HepG2 (cell line): ENCODE measurements around the gene CUEDC2. TPM values are rescaled to one million over a fixed set of nuclear protein-coding genes. Genes with fewer than 3 reads are reported as not detected.
A peak's percentile ranks its signal among the peaks of the same experiment; 100 is the strongest.

Source experiments
- ASH2L ChIP-seq: fragments of 300-600, 200-600 bp; sonication (generic); IDR thresholded peaks from 2 replicates; pipeline ENCODE4 v1.7.0; 2017; ENCODE audit warnings: low read depth, mild to moderate bottlenecking, moderate library complexity, mixed read lengths, low read length; ENCODE audit not compliant: insufficient read length
- CBX2 ChIP-seq, 2 experiments: fragments of 200-600 bp in 1 of 2; sonication (generic); formaldehyde crosslinking in 1 of 2; IDR thresholded peaks; 2 replicates each; pipeline versions ENCODE4 v1.7.0 to v1.8.1; 2018 to 2022; ENCODE audit warnings: low read depth in 2 of 2, low read length in 1 of 2, mild to moderate bottlenecking in 1 of 2, missing genetic modification reagents in 1 of 2
- CCDC6 ChIP-seq: sonication (generic); formaldehyde crosslinking; IDR thresholded peaks from 2 replicates; pipeline ENCODE4 v1.8.1; 2022; ENCODE audit warnings: mild to moderate bottlenecking, missing genetic modification reagents, moderate library complexity
- LCORL ChIP-seq, 2 experiments: fragments of 450-650 bp in 1 of 2; sonication (generic) in 1 of 2; formaldehyde crosslinking in 1 of 2; IDR thresholded peaks; 2 replicates each; pipeline versions ENCODE4 v1.5.0 to v1.6.1; 2017 to 2020; ENCODE audit warnings: antibody characterized with exemption in 1 of 2, missing genetic modification reagents in 1 of 2
- PTBP1 ChIP-seq: fragments of 200-400 bp; formaldehyde crosslinking; IDR thresholded peaks from 2 replicates; pipeline ENCODE4 v1.6.1; 2018; ENCODE audit warnings: low read length, low read depth; ENCODE audit not compliant: poor library complexity, severe bottlenecking
- ZBTB44 ChIP-seq: sonication (generic); formaldehyde crosslinking; IDR thresholded peaks from 2 replicates; pipeline ENCODE4 v1.4.0; 2020; ENCODE audit warnings: missing genetic modification reagents
- ZNF3 ChIP-seq: IDR thresholded peaks from 2 replicates; pipeline ENCODE4 v1.7.0; 2017; ENCODE audit warnings: inconsistent platforms
- ZNF343 ChIP-seq: sonication (generic); formaldehyde crosslinking; IDR thresholded peaks from 2 replicates; pipeline ENCODE4 v1.4.0; 2020; ENCODE audit warnings: mild to moderate bottlenecking, missing genetic modification reagents
- ZNF569 ChIP-seq: sonication (generic); formaldehyde crosslinking; IDR thresholded peaks from 2 replicates; pipeline ENCODE4 v1.5.0; 2020; ENCODE audit warnings: mild to moderate bottlenecking, missing genetic modification reagents, moderate library complexity, borderline replicate concordance
- ZNF800 ChIP-seq: sonication (generic); formaldehyde crosslinking; IDR thresholded peaks from 2 replicates; pipeline ENCODE4 v1.4.0; 2020; ENCODE audit warnings: missing genetic modification reagents
- polyA plus RNA-seq, 8 experiments: library from polyadenylated mRNA; depleted of rRNA in 3 of 8; stranded (reverse) in 7 of 8; unstranded in 1 of 8; fragments of >200 nt; fragmentation: Illumina TruSeq in 4 of 8; extraction: Trizol in 4 of 8; gene quantifications; 2 replicates each; pipeline versions ENCODE4 v1.2.1 to v1.2.3, GENCODE V29; 2011 to 2016; ENCODE audit warnings: low read depth in 4 of 8, missing spikeins in 1 of 8, mixed read lengths in 1 of 8; ENCODE audit not compliant: insufficient read depth in 1 of 8
- total RNA-seq, 5 experiments: library from RNA; depleted of rRNA; stranded (reverse); fragments of >200 nt; fragmentation: Illumina TruSeq; extraction: Trizol; gene quantifications; 2 replicates each; pipeline ENCODE4 v1.2.3, GENCODE V29; 2016; ENCODE audit warnings: low read depth in 1 of 5
- TF ChIP-seq, protein P1 (sequence below), 2 experiments: fragments of 450-650 bp in 1 of 2; sonication (generic) in 1 of 2; formaldehyde crosslinking in 1 of 2; IDR thresholded peaks; 2 replicates each; pipeline versions ENCODE4 v1.6.1 to v1.8.0; 2016 to 2022; ENCODE audit warnings: antibody characterized with exemption in 1 of 2, mild to moderate bottlenecking in 1 of 2, missing genetic modification reagents in 1 of 2
- TF ChIP-seq, protein P2 (sequence below), 2 experiments: sonication (generic) in 1 of 2; formaldehyde crosslinking in 1 of 2; IDR thresholded peaks; 2 replicates each; pipeline versions ENCODE4 v1.4.0 to v1.6.1; 2018 to 2020; ENCODE audit warnings: missing genetic modification reagents in 2 of 2, borderline replicate concordance in 1 of 2, low read depth in 1 of 2, mild to moderate bottlenecking in 1 of 2, missing biosample characterization in 1 of 2

CUEDC2 gene
- total and polyA plus RNA-seq, 2 of the 13 experiments (the other 11 are each of a cell fraction or from before 2014, with no cell fraction given), result 13.1 to 18.4 TPM

DNA sequence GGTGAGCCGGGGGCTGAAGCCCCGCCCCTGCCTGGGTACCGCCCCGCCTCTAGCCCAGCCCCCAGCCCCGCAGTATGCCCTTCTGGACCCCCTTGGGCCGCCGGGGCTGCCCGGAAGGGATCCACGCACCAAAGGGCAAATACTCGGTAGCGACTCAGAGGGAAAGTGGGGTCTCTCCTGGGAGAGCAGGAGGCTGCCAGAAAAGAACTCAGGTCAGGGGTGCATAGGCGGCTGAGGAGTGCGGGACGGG is 10.9 kb downstream of the CUEDC2 start (continued):
- TF ChIP-seq, protein P1, sequence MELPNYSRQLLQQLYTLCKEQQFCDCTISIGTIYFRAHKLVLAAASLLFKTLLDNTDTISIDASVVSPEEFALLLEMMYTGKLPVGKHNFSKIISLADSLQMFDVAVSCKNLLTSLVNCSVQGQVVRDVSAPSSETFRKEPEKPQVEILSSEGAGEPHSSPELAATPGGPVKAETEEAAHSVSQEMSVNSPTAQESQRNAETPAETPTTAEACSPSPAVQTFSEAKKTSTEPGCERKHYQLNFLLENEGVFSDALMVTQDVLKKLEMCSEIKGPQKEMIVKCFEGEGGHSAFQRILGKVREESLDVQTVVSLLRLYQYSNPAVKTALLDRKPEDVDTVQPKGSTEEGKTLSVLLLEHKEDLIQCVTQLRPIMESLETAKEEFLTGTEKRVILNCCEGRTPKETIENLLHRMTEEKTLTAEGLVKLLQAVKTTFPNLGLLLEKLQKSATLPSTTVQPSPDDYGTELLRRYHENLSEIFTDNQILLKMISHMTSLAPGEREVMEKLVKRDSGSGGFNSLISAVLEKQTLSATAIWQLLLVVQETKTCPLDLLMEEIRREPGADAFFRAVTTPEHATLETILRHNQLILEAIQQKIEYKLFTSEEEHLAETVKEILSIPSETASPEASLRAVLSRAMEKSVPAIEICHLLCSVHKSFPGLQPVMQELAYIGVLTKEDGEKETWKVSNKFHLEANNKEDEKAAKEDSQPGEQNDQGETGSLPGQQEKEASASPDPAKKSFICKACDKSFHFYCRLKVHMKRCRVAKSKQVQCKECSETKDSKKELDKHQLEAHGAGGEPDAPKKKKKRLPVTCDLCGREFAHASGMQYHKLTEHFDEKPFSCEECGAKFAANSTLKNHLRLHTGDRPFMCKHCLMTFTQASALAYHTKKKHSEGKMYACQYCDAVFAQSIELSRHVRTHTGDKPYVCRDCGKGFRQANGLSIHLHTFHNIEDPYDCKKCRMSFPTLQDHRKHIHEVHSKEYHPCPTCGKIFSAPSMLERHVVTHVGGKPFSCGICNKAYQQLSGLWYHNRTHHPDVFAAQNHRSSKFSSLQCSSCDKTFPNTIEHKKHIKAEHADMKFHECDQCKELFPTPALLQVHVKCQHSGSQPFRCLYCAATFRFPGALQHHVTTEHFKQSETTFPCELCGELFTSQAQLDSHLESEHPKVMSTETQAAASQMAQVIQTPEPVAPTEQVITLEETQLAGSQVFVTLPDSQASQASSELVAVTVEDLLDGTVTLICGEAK (IDR thresholded peaks at IDR 0.05), result no peak
- TF ChIP-seq, protein P1 (CRISPR knock-in tag; IDR thresholded peaks at IDR 0.05), result 0 out of 2 replicates have a peak, but pooled peaks have one; percentile 1
- TF ChIP-seq ZBTB44 (CRISPR knock-in tag) (no peak), ZNF3 (CRISPR knock-in tag) (no peak), ZNF569 (CRISPR knock-in tag) (peak; percentile 70; the same call in 1 of the 2 replicates), ZNF800 (CRISPR knock-in tag) (no peak), CBX2 (IDR thresholded peaks at IDR 0.05; ENCODE audit: low read depth, low read length) (no peak), CBX2 (CRISPR knock-in tag; IDR thresholded peaks at IDR 0.05; ENCODE audit: low read depth) (no peak), ASH2L (no peak), LCORL (IDR thresholded peaks at IDR 0.05) (no peak), LCORL (CRISPR knock-in tag; IDR thresholded peaks at IDR 0.05) (no peak), ZNF343 (no peak), PTBP1 (peak; percentile 13), CCDC6 (CRISPR knock-in tag) (peak; percentile 56; the same call in 1 of the 2 replicates)
- TF ChIP-seq, protein P2, sequence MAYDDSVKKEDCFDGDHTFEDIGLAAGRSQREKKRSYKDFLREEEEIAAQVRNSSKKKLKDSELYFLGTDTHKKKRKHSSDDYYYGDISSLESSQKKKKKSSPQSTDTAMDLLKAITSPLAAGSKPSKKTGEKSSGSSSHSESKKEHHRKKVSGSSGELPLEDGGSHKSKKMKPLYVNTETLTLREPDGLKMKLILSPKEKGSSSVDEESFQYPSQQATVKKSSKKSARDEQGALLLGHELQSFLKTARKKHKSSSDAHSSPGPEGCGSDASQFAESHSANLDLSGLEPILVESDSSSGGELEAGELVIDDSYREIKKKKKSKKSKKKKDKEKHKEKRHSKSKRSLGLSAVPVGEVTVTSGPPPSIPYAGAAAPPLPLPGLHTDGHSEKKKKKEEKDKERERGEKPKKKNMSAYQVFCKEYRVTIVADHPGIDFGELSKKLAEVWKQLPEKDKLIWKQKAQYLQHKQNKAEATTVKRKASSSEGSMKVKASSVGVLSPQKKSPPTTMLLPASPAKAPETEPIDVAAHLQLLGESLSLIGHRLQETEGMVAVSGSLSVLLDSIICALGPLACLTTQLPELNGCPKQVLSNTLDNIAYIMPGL (CRISPR knock-in tag; IDR thresholded peaks at IDR 0.05; ENCODE audit: borderline replicate concordance in 1 of 2, low read depth in 1 of 2), result 0 out of 4 replicates have a peak, but pooled peaks of 1 of the 2 experiments have one; percentile 22
